ENCODE measurements around the gene CLHC1.
"Not testable (repeated sequence)": the region's sequence is repeated elsewhere in the genome, so short reads cannot be mapped to it uniquely, and the experiment has no call there.

- TF ChIP-seq EP300 (IDR thresholded peaks at IDR 0.05; ENCODE audit: low read depth); POLR2AphosphoS5 (IDR thresholded peaks at IDR 0.05); CTCF (IDR thresholded peaks at IDR 0.05); POLR2A (IDR thresholded peaks at IDR 0.05): not testable (repeated sequence)
These were observed 88.4 kb downstream of the CLHC1 start for GRCh38 chr2:55143706-55144105.
